GM19239 (cell line): ENCODE results near the gene TACR2.

ENCODE experiments used
- DNase-seq: peaks from one replicate; pipeline ENCODE4 v3.0.0; 2011; ENCODE audit warnings: low spot score; ENCODE audit not compliant: insufficient read length
- FAIRE-seq: peaks from 2 replicates; lab custom pipeline; 2011; peaks lifted over from hg19 to GRCh38; lab: Jason Lieb, UNC

Gene TACR2

DNA sequence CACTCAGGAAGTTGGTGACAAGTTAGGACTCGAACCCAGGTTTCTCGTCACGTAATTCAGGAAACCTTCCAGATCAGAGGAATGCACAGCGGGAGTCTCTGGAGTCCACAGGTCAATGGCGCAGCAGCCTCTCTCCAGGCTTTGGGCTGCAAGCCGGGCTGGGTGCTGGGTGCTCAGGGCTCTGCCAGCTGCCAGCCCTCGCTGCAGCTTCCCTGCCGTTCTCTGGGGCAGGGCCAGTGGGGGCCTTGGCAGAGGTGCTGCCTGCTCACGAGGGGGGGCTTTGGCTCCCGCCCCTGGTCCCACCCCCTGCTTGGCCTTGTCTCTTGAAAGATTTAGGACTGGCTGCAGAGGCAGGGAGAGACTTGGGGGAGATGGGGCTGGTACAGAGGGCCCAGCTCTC is at the start of gene TACR2:
Gene TACR2, minus strand, starts transcription at position 224 of the 400 bp plus-strand sequence. CDS start 595 bp downstream, outside the sequence.
- no peak for FAIRE-seq
- no peak for DNase-seq

DNA sequence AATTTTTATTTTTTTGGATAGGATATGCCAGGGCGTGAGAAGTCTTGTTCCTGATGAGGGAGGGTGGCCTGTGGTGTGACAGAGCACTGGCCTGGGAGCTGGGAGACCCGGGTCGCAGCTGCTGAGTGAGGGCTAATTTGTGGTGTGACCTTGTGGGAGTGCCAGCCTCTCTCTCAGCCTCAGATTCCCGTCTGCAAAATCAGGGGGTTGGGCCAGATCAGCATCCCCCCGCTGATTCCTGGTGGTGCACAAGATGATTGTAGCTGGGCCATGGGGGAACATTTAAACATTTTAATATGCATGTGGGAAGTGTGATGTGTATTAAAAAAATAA is 49.4 kb upstream of the TACR2 start:
- no peak for FAIRE-seq
- DNase-seq, result no peak

DNA sequence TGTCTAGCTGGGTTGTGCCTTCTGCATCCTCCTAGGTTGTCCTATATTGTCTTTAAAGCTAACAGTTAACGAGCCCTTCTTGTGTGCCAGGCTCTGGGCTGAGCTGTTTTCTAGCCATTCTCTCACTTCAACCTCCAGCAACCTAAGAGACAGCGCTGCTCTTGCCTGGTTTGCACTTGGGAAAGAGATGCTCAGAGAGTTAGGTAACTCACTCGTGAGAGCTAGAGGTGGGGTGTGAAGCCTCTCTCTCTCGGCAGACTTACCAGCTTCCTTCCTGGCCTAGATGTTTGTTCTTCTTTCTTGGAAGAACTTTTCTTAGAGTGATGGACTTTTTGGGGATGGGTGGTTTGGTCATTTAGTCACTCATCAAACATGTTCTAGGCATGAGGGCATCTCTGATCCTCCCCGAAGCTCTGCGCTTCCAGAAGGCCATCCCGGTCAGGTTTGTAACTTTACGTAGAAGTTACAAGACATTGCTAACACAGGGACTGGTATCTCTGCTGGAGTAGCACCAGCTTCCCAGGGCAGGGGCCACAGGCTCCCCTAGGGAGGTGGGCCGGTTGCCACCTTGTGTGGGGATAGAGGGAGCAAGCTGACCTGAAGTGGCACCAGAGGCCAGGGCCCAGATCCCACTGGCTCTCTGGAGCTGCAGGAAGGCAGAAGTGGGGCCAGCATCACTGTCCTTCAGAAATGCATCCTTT is 48.9 kb upstream of the TACR2 start:
- FAIRE-seq (no peak), DNase-seq (no peak)

- no peak for DNase-seq
These were observed 48.2 kb upstream of the TACR2 start for GRCh38 chr10:69464801-69465401.

DNA sequence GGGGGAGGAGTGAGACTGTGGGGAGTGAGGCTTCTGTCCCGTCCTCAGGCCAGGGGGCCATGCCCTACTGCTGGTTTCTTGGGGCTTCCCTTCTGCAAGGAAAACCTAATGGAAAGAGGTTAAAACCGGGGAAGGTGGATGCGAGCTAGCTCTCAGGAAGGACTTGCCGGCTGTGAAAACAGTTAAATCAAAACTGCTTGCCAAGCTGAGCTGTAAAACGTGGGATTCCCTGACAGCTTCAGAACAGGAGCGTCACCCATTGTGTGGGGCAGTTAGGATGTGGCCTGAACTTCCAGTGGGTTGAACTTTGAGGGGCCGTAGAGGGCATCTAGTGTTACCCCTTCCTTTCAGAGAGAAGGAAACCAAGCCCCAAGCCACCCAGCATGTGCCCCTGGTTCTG is 47.7 kb upstream of the TACR2 start:
- FAIRE-seq (no peak), DNase-seq (no peak)

More at GRCh38 chr10:69464801-69465401, 48.2 kb upstream of the TACR2 start:
- FAIRE-seq, result no peak

DNA sequence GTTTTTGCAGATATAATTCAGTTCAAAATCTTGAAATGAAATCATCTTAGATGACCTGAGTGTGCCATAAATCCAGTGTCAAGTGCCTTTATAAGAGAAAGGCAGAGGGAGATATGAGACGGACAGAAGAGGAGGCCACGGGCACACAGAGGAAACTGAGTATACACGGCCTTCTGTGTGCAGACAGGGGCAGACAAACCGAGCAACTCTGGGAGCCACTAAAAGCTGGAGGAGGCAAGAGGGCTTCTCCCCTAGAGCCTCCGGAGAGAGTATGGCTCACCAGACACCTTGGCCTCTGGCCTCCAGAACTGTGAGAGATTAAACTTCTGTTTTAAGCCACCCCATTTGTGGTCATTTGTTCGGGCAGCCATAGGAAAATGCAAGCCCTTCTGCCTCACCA is 47.2 kb upstream of the TACR2 start:
- DNase-seq (no peak), FAIRE-seq (no peak)

- DNase-seq, result no peak
- no peak for FAIRE-seq
These were observed 44.7 kb upstream of the TACR2 start for GRCh38 chr10:69461243-69462025.

- DNase-seq, result no peak
- FAIRE-seq, result no peak
These were observed 44.0 kb upstream of the TACR2 start for GRCh38 chr10:69460576-69461242.

GRCh38 chr10:69459893-69460575 is 43.3 kb upstream of the TACR2 start:
- FAIRE-seq (no peak), DNase-seq (no peak)

- no peak for FAIRE-seq
- no peak for DNase-seq
These were observed 42.5 kb upstream of the TACR2 start for GRCh38 chr10:69459101-69459790.

GRCh38 chr10:69458430-69459100 is 41.8 kb upstream of the TACR2 start:
- FAIRE-seq (no peak), DNase-seq (no peak)

- no peak for FAIRE-seq
These were observed 41.1 kb upstream of the TACR2 start for GRCh38 chr10:69457771-69458237.

GRCh38 chr10:69456880-69457693 is 40.4 kb upstream of the TACR2 start:
- no peak for FAIRE-seq
- DNase-seq, result no peak

More at GRCh38 chr10:69457771-69458237, 41.1 kb upstream of the TACR2 start:
- DNase-seq, result no peak

- FAIRE-seq (no peak), DNase-seq (no peak)
These were observed 38.5 kb upstream of the TACR2 start for GRCh38 chr10:69455006-69455763.

DNA sequence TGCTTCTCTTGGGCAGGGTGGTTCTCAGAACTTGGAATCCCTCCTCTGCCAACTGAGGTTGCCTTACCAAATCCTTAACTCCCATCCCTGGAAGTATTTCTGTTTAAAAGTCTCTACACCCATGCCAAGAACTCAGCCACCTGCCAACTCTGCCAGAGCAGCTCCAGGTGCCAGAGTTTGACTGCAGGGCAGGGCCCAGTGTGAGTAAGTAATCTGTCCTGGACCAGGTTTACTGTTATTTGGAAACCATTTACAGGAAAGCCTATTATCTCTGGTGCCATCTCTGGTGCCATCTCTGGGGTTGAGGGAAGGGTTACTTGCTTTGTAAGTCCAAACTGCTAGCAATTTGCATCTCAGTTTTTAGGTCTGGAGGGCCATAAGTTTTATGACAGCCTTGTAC is 37.1 kb upstream of the TACR2 start:
- FAIRE-seq (no peak), DNase-seq (no peak)

DNA sequence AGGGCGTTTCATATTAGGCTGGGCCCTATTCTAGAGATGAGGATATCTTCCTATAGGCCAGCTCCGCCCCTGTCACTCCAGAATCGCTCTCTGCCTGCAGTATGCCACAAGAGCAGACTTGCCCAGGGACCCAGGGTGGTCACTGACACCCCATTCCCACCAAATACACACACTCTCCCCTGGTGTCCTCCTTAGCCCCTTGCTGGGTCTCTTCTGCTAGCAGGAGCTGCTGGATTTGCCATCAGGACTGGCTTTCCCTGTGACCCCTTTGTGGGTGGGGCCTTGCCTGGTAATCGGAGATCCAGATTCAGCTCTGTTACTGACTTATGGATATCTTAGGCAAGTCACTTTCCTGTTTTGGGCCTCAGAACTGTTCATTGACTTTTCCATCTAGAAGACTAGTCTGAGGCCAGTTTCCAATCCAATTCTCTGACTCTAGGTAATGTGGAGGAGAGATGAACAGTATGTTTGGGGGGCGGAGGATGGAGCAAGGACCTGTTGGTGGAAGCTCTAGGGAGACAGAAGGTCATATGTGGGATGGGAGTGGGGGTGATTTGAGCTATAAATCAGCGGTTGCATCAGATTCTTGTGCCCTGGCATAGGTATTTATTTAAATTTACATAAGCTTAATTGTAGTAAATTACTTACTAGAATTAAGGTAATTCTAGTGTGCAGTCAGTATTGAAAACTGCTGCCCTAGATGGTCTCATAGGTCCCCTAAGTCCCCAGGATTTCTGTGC is 36.1 kb upstream of the TACR2 start:
- FAIRE-seq (no peak), DNase-seq (no peak)

- DNase-seq (no peak), FAIRE-seq (no peak)
These were observed 35.1 kb upstream of the TACR2 start for GRCh38 chr10:69451784-69452251.
